Measurements from ENCODE around the gene BMAL1.

DNA sequence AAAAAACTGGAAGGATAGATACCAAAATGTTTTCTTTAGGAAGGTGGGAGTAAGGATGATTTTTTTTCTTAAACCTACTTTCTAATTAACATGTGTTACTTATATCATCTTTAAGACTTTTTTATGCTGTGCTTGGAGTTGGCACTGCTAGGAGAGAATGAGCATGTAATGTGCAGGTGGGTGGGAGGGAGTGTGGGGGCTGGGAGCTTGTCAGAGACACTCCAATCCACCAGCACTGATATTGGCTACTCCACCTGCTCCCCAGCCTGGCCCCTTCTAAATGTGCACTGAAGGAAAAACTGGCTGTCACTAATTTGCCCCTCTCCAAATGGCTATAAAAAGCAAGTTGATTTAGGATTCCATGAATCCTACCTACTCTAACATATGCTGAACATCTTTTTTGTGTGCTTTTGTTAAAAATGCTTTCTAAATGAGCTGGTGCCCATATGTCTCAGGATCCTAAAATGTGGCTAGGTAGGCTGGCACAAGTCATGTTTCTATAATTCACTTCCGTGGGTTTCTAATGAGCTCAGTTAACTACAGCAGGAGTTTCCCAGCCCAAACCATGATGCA is 44.3 kb upstream of the BMAL1 start:
- TF ChIP-seq POLR2A (IDR thresholded peaks at IDR 0.05): no peak
- TF ChIP-seq, protein P1, sequence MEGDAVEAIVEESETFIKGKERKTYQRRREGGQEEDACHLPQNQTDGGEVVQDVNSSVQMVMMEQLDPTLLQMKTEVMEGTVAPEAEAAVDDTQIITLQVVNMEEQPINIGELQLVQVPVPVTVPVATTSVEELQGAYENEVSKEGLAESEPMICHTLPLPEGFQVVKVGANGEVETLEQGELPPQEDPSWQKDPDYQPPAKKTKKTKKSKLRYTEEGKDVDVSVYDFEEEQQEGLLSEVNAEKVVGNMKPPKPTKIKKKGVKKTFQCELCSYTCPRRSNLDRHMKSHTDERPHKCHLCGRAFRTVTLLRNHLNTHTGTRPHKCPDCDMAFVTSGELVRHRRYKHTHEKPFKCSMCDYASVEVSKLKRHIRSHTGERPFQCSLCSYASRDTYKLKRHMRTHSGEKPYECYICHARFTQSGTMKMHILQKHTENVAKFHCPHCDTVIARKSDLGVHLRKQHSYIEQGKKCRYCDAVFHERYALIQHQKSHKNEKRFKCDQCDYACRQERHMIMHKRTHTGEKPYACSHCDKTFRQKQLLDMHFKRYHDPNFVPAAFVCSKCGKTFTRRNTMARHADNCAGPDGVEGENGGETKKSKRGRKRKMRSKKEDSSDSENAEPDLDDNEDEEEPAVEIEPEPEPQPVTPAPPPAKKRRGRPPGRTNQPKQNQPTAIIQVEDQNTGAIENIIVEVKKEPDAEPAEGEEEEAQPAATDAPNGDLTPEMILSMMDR (IDR thresholded peaks at IDR 0.05): no peak
